ENCODE measurements around the gene KRTAP10-12.

Gene KRTAP10-12

GRCh38 chr21:44714905-44715304 lies 17.9 kb downstream of the KRTAP10-12 start:
- TF ChIP-seq NFIC (IDR thresholded peaks at IDR 0.05) (no peak), EP300 (IDR thresholded peaks at IDR 0.05; ENCODE audit: borderline replicate concordance) (no peak), USF1 (IDR thresholded peaks at IDR 0.05) (no peak), REST (IDR thresholded peaks at IDR 0.05; ENCODE audit: low read depth) (no peak), FOXM1 (IDR thresholded peaks at IDR 0.05; ENCODE audit: borderline replicate concordance, low read depth) (no peak), EGR1 (IDR thresholded peaks at IDR 0.05) (no peak), TEAD4 (IDR thresholded peaks at IDR 0.05) (no peak), CREB1 (IDR thresholded peaks at IDR 0.05; ENCODE audit: low read depth) (no peak), YY1 (IDR thresholded peaks at IDR 0.05; ENCODE audit: low read depth) (no peak), CEBPB (IDR thresholded peaks at IDR 0.05) (no peak), ZBTB7A (IDR thresholded peaks at IDR 0.05; ENCODE audit: low read depth) (no peak), TCF12 (IDR thresholded peaks at IDR 0.05; ENCODE audit: low read depth) (no peak), MAX (IDR thresholded peaks at IDR 0.05) (no peak), TAF1 (IDR thresholded peaks at IDR 0.05; ENCODE audit: low read depth) (no peak), RAD21 (IDR thresholded peaks at IDR 0.05; ENCODE audit: low read depth) (no peak)

GRCh38 chr21:44716984-44717383 lies 20.0 kb downstream of the KRTAP10-12 start:
- TF ChIP-seq FOXM1 (IDR thresholded peaks at IDR 0.05; ENCODE audit: borderline replicate concordance, low read depth) = no peak
- no peak for TF ChIP-seq CEBPB (IDR thresholded peaks at IDR 0.05)

- no peak for TF ChIP-seq EGR1 (IDR thresholded peaks at IDR 0.05)
- no peak for TF ChIP-seq NFIC (IDR thresholded peaks at IDR 0.05)
- TF ChIP-seq USF1 (IDR thresholded peaks at IDR 0.05) = no peak
- no peak for TF ChIP-seq TCF12 (IDR thresholded peaks at IDR 0.05; ENCODE audit: low read depth)
- TF ChIP-seq REST (IDR thresholded peaks at IDR 0.05; ENCODE audit: low read depth) = no peak
- no peak for TF ChIP-seq CREB1 (IDR thresholded peaks at IDR 0.05; ENCODE audit: low read depth)
- no peak for TF ChIP-seq FOXM1 (IDR thresholded peaks at IDR 0.05; ENCODE audit: borderline replicate concordance, low read depth)
- TF ChIP-seq TAF1 (IDR thresholded peaks at IDR 0.05; ENCODE audit: low read depth) = no peak
- TF ChIP-seq RAD21 (IDR thresholded peaks at IDR 0.05; ENCODE audit: low read depth) = no peak
- TF ChIP-seq ZBTB7A (IDR thresholded peaks at IDR 0.05; ENCODE audit: low read depth) = no peak
- TF ChIP-seq EP300 (IDR thresholded peaks at IDR 0.05; ENCODE audit: borderline replicate concordance) = no peak
Observed at GRCh38 chr21:44718093-44718492, 21.1 kb downstream of the KRTAP10-12 start.

GRCh38 chr21:44718571-44718970 lies 21.6 kb downstream of the KRTAP10-12 start:
- no peak for TF ChIP-seq TAF1 (IDR thresholded peaks at IDR 0.05; ENCODE audit: low read depth)
- no peak for TF ChIP-seq FOXM1 (IDR thresholded peaks at IDR 0.05; ENCODE audit: borderline replicate concordance, low read depth)
- no peak for TF ChIP-seq CEBPB (IDR thresholded peaks at IDR 0.05)
- TF ChIP-seq CREB1 (IDR thresholded peaks at IDR 0.05; ENCODE audit: low read depth) = no peak

GRCh38 chr21:44720170-44720569 lies 23.2 kb downstream of the KRTAP10-12 start:
- TF ChIP-seq REST (IDR thresholded peaks at IDR 0.05; ENCODE audit: low read depth) = no peak

GRCh38 chr21:44722731-44723130 lies 25.8 kb downstream of the KRTAP10-12 start:
- TF ChIP-seq REST (IDR thresholded peaks at IDR 0.05; ENCODE audit: low read depth) (no peak), NFIC (IDR thresholded peaks at IDR 0.05) (no peak), RAD21 (IDR thresholded peaks at IDR 0.05; ENCODE audit: low read depth) (no peak), YY1 (IDR thresholded peaks at IDR 0.05; ENCODE audit: low read depth) (no peak), USF1 (IDR thresholded peaks at IDR 0.05) (no peak), TEAD4 (IDR thresholded peaks at IDR 0.05) (no peak), TAF1 (IDR thresholded peaks at IDR 0.05; ENCODE audit: low read depth) (no peak), CREB1 (IDR thresholded peaks at IDR 0.05; ENCODE audit: low read depth) (no peak)

All from Ishikawa (cell line).